Superior temporal gyrus (tissue), 1 donor: ENCODE measurements around the gene SRD5A1.

ENCODE experiments used
- DNase-seq: peaks from one replicate; pipeline ENCODE4 v3.0.0-alpha.2; 2016; ENCODE audit errors: extremely low spot score

SRD5A1 gene

DNA sequence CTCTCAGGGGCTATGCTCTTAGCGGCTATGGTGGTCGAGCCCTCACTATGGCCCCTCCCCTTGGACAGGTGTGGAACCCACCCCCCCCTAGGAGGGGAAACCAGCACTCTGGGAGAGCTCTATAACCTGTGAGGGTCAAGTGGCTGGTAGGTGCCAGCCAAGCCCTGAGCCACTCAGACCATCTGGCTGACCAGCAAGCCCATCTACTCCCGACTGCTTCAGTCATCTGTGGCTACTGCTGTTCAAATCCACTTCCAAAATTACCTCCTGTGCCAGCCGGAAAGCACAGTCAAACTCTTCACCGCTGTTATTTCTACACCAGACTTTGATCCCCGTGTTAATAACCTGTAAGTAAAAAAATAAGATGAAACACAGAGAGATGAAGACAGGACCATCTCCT is 28.9 kb upstream of the SRD5A1 start:
- DNase-seq: no peak

GRCh38 chr5:6604946-6605345 is 28.3 kb upstream of the SRD5A1 start:
- no peak for DNase-seq

GRCh38 chr5:6606884-6607558 is 26.2 kb upstream of the SRD5A1 start:
- no peak for DNase-seq

- DNase-seq: no peak
Observed at GRCh38 chr5:6607559-6607936, 25.7 kb upstream of the SRD5A1 start.

DNA sequence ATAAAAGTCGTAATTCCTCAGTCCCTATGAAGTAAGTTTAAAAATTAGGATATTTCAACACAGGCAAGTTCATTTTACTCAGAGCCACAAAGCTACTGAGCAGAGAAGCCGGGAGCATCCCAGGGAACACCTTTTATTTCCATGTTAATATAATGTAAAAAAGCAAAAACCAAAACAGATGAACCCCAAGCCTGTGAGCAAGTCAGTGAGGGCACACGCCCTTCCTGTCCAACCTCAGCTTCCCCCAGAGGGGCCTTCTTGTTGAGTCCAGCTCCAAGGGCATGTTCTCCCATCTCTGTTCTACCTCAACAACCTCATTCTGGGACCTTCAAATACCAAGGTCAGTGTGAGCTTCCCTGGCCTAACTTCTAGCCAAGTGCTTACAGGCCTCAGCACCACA is 25.2 kb upstream of the SRD5A1 start:
- DNase-seq: no peak

DNA sequence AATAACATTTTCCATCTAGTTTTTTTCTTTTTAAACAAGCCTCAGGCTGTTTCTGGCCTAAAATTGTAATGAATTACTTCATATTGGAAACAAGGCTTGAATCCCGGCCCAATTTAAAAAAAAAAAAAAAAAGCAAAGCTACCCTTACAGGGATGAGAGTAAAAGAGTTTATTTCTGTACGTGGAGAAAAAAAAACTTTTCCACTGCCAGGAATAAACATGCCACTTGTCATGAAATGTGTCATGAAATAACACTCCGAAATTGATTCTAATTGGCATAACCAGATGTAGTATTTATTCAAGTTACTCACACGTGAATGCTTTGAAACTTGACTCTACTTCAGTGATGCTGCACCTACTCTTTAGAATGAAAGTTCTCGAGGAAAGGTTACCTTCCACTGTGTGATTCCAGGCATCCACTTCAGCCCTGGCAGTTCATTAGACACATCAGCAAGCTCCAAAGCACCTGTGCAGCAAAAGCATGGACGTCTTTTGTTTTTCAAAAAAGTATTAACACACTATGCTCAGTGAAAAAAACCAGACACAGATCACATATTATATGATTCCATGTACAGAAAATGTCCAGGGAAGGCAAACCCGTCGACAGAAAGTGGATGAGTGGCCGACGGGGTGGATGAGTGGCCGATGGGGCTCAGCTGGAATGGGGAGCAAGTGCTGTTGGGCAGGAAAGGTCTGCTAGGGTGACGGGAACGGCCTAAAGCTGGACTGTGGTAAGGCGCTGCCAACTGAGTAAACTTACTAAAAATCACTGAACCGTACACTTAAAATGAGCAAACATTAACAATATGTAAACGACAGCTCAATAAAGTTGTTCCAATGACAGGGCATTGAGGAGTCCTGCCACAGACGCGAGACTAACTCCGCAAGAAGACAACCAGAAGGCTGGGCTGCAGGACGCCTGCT is 21.6 kb upstream of the SRD5A1 start:
- DNase-seq: no peak

DNA sequence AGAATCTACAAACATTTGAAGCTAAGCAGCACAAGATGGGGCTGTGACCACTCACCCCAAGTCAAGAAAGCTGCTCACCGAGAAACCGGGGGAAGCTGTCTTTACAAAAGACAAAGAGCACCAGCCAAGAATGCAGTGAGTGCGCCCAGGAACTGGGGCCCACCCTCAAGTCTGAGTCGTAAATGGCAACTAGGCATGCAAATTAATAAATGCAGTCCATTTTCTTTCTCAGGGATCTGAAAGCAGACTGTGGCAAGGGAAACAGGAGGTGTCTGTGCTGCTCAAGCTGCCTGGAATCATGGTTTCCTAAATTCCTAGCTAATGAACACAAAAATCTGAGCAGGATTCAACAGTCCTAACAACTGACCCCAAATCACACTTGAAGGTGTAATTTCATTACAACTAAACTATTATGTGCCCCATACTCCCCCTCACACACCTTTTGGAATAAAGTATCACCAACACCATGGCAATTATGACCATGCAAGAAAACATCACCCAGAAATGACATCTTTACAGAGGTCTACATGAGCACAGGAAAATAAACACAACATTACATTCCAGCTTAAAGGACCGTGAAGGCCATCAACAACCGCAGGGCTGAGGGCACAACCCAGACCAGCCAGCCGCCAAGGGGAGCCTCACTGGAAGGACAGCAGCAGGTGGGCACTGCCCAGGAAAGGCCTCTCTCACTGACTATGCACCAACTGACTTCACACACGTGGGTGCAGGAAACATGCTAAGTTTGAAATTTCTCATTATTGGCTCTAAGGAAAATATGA is 18.0 kb upstream of the SRD5A1 start:
- DNase-seq: no peak

DNA sequence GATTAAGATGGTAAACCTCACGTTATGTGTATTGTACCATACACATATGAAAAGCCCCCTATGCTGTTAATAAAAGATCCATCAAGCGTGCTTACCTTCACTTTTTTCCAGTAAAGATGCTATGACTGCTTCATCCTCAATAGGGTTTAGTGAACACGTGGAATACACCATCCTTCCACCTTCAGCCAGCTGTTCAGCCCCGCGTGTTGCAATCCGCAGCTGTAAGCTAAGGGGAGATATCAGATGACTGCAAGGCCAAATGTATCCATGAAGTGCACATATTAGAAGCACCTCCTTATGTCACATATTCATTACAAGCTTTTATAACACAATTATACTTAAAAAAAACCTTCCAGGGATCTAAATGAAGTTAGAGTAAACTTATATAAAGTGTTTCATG is 16.6 kb upstream of the SRD5A1 start:
- DNase-seq: no peak

DNA sequence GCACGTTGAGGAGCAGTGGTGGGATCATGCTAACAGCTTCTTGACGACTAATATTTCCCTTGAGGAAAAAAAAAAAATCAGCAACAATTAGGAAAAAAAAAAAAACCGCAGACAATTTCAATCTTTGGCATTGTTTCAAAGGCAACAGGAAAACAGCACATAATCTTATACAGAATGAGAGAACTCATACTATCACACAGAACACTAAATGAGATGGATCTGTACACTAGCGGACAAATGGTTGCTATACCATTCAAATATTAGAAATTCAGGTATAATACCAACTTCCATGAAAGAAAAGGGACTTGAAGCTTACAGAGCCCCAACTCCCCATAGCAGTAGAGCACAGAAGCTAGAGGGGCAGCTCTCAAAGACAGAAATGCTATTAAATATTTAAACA is 10.0 kb upstream of the SRD5A1 start:
- DNase-seq: no peak

DNA sequence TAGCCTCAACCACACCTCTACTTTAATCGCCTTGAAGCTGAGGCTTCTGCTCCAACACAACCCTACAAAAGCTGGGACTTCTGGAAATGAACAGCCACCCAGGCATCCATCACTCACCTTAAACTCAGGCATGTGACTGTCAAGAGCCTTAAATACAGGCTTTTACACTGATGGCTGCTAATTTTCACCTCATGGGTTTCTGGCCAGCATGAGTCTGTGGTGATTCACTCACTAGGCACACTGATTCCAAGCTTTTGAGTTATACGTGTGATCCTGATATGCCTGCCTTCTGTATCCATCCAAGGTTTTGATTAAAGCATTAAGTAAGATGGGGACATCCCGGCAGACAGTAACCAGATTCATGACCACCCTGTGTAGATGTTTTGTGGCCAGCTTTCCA is 9.3 kb upstream of the SRD5A1 start:
- no peak for DNase-seq

DNA sequence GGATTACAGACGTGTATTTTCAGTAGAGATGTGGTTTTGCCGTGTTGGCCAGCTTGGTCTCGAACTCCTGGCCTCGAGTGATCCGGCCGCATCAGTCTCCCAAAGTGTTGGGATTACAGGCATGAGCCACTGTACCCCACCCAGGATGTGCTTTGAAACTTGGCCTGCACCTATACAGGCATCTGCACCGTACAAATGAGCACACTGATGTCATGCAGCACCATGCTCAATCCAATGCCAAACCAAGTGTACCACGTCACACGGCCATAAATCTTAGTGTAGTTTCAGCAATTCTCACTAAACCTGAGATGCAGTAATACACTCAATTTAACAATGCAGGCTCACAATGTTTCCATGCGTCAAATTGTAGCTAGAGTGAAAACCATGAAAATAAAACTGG is 6.7 kb upstream of the SRD5A1 start:
- no peak for DNase-seq

- DNase-seq: no peak
Observed at GRCh38 chr5:6631441-6631840, 1.8 kb upstream of the SRD5A1 start.

DNA sequence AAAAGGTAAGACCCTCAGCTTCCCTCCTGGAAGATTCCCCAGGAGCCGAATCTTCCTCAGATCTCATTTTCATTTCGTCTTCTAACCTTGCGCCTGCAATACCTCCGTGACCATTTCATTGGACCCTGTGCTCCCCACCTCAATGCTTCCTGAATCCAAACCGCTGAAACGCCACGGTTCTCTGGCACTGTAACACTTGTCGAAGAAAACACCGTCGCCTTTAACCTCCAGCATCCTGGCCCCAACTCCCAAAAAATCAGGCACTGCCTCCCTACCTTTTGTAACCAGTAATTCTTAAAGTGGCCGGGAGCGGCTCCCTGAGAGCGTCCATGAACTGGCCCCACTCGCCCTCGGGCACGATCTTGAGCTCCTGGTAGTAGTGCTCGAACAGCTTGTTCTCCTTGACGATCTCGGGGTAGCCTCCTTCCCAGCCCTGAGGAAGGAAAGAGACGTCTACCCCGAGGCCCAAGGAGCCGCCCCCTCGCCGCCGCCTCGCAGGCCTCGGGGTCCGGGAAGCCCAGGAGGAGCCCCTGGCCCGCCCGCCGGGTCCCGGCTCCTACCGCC is 834 bp upstream of the SRD5A1 start:
- DNase-seq: no peak

DNA sequence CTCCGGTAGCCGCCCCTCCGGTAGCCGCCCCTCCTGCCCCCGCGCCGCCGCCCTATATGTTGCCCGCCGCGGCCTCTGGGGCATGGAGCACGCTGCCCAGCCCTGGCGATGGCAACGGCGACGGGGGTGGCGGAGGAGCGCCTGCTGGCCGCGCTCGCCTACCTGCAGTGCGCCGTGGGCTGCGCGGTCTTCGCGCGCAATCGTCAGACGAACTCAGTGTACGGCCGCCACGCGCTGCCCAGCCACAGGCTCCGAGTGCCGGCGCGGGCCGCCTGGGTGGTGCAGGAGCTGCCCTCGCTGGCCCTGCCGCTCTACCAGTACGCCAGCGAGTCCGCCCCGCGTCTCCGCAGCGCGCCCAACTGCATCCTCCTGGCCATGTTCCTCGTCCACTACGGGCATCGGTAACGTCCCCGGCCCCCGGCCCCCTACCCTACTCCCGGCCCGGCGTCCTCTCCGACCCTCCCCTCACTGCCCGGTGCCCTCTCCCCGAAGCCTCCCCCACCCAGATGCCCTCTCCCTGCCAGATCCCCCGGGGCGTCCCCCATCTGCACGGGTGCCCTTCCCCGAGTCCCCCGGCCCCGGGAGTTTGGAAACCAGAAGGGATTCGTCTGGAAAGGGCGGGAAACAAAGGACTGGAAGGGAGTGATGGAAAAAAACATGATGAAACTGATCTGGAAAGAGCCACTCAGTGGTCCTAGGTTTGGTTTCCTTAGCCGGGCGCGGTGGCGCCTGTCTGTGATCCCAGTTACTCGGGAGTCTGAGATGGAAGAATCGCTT is 417 bp downstream of the SRD5A1 start:
- DNase-seq: no peak

DNA sequence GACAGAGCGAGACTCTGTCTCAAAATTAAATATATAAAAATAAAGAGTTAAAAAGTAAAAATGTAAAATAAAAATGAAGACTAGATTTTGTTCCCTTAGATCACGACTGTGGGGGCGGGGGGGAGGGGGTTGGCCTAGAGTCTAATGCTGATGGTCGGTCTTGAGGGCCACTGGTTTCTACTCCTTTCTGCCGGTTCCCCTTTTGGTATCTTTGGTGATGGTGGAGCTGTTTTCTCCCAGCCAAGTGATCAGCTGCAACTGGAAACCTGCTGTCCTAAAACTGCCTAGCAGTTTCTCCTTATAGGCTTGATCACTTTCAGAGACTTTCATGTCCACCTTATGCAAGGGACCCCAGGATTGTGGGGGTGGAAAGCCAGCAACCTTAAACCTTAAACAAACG is 1.1 kb downstream of the SRD5A1 start:
- no peak for DNase-seq

- DNase-seq: no peak
Observed at GRCh38 chr5:6634788-6635430, 1.7 kb downstream of the SRD5A1 start.

- no peak for DNase-seq
Observed at GRCh38 chr5:6636293-6636692, 3.1 kb downstream of the SRD5A1 start.

- no peak for DNase-seq
Observed at GRCh38 chr5:6637022-6637421, 3.8 kb downstream of the SRD5A1 start.

DNA sequence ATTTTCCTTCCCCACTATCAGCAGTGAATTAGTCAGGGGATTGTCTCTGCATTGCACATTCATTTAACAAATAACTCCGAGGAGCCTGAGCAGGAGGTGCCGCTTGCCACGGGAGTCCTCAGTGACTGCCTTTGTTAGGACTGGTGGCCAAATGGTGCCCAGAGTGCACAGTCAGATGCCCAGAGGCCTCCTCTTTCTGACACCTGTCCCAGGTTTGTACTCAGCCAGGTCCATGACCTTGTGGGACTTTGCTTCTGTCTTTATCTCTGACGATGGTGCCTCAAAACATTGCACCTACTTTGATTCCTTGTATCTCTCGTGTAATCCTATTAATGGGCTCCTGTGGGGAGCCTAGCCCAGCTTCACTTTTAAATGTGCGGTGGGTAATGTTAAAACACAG is 4.3 kb downstream of the SRD5A1 start:
- DNase-seq: no peak

- no peak for DNase-seq
Observed at GRCh38 chr5:6638236-6638635, 5.0 kb downstream of the SRD5A1 start.

DNA sequence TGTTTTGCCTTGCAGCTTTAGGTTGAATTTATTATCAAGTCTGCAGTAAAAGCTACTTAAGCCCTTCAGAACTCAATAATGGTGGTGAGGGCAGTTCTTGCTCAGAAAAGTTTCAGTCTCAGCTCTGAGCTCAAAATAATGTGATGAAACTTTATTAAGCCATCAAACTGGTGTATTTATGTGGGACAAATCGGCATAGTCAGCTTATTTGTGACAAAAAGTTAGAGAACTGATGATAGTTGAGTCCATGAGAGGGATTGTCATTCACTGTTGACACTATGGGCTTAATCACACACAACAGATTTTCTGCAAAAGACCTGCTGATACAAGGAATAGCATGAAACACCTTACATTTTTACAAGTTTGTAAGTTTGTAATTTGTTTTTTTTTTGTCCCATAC is 9.4 kb downstream of the SRD5A1 start:
- DNase-seq: no peak
